ENCODE results near the gene RCOR2.

DNA sequence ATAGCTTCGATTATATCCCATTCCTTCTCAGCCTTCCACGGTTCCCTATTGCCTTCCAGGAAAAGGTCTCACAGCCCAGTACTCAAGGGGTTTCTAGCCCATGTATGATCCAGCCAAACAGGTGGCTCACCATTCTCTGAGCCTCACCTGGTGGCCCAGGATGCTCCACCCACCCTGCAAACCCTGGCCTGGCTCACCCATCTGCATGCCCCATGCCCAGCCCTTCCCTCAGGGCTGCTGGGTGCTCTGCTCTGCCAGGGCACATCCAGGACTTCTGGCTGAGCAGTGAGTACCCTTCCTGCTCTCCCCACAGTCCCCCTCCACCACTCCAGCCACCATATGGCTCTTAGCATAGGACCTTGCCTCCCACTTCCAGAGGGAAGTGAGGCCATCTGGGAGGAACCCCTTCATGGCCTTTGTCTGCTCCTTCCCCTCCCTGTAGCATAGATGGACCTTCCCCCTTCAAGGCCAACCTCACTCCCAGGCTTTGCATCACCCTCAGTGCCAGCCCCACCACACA is 5.8 kb upstream of the RCOR2 start:
- TF ChIP-seq POLR2A (IDR thresholded peaks at IDR 0.05; ENCODE audit: low read depth, low read length) (no peak), TAF1 (IDR thresholded peaks at IDR 0.05; ENCODE audit: borderline replicate concordance, low read depth, low read length) (no peak)

Data from GM12892 (cell line).